PC-9 (cell line): ENCODE results near the gene BAIAP2L2.

Source experiments
- EZH2 ChIP-seq: fragments of 200-600 bp; sonication (generic); IDR thresholded peaks from 2 replicates; pipeline ENCODE4 v1.8.0; 2017; ENCODE audit warnings: antibody characterized with exemption, low read depth
- TF ChIP-seq, protein P1 (sequence below): fragments of 200-600 bp; sonication (generic); conservative IDR thresholded peaks from 2 replicates; pipeline ENCODE4 v1.6.1; 2017; ENCODE audit warnings: mixed run types, antibody characterized with exemption, mild to moderate bottlenecking, moderate library complexity

- TF ChIP-seq, protein P1, sequence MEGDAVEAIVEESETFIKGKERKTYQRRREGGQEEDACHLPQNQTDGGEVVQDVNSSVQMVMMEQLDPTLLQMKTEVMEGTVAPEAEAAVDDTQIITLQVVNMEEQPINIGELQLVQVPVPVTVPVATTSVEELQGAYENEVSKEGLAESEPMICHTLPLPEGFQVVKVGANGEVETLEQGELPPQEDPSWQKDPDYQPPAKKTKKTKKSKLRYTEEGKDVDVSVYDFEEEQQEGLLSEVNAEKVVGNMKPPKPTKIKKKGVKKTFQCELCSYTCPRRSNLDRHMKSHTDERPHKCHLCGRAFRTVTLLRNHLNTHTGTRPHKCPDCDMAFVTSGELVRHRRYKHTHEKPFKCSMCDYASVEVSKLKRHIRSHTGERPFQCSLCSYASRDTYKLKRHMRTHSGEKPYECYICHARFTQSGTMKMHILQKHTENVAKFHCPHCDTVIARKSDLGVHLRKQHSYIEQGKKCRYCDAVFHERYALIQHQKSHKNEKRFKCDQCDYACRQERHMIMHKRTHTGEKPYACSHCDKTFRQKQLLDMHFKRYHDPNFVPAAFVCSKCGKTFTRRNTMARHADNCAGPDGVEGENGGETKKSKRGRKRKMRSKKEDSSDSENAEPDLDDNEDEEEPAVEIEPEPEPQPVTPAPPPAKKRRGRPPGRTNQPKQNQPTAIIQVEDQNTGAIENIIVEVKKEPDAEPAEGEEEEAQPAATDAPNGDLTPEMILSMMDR = no peak
- TF ChIP-seq EZH2 = no peak
Measured at GRCh38 chr22:38070250-38070921, 40.1 kb downstream of the BAIAP2L2 start.
